HG03439 (cell line): ENCODE results near the gene TMEM39A.

Source experiments
- ATAC-seq: cut with Tn5 transposase; IDR thresholded peaks from one replicate; pipeline ENCODE4 v1.9.1; 2021; ENCODE audit warnings: mild to moderate bottlenecking, moderate library complexity; ENCODE audit not compliant: unreplicated experiment

Gene TMEM39A, protein sequence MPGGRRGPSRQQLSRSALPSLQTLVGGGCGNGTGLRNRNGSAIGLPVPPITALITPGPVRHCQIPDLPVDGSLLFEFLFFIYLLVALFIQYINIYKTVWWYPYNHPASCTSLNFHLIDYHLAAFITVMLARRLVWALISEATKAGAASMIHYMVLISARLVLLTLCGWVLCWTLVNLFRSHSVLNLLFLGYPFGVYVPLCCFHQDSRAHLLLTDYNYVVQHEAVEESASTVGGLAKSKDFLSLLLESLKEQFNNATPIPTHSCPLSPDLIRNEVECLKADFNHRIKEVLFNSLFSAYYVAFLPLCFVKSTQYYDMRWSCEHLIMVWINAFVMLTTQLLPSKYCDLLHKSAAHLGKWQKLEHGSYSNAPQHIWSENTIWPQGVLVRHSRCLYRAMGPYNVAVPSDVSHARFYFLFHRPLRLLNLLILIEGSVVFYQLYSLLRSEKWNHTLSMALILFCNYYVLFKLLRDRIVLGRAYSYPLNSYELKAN

DNA sequence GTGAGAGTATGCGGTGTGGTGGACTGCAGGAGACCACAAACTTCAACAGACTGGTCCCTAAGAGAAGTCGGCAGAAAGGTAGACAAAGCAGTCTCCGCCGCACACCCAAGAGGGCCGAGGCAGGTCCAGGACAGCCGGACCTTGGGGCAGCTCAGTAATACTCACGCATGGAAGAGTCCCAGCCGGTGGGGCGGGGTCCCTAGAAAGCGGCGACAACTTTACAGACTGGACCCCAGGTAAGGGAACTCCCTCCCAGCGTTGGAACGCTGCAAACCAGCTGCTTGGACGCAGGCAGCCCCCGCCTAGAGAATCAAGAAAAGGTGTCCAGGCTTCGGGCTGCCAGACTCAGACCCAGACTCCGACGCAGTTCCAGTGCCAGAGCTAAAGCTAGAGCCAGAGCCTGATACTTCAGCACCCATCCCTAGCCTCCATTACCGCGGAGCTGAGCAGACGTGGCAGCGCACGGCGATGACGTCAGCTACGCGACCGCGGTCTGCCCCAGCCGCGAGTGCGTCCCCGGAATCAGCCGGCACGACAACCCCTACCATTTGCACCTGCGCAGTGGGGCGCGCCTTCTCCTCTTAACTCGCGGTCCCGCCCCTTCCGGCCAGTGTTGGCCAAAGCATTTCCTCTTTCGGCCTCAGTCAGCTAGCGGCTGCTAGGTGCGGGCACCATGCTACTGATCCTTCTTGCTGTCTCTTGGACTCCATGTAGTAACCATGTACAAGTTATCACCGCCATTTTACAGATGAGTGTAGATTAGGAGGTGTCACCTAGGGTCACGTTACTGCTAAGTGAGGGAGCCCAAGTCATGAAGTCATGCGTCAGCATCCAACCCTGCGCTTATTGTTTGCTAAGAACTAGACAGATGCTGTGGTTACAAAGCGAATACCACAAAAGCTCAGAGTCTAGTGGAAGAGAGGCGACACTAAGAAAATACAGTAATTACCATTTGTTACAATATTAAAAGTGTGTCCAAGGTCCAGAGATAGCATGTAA lies at the start of gene TMEM39A:
TMEM39A (minus strand) TSS at position 445 of the 999 bp plus-strand sequence. CDS start 1,541 bp downstream, outside the sequence.
- ATAC-seq, result peak; percentile 95

DNA sequence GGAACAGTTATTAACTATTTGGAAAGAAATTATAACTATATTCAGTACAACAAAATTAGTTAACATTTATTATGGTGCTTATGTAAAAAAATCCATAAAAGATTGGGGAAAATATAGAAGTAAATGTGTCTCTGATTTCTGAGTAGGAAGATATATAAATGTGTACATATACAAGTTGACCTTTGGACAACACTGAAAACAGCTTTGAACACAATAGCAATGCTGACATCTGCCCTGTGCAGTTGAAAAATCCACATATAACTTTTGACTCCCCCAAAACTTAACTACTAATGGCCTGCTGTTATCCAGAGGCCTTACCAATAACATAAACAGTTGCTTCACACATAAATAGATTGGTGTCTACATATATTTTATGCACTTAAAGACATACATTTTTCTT lies 47.3 kb upstream of the TMEM39A start:
- no peak for ATAC-seq

DNA sequence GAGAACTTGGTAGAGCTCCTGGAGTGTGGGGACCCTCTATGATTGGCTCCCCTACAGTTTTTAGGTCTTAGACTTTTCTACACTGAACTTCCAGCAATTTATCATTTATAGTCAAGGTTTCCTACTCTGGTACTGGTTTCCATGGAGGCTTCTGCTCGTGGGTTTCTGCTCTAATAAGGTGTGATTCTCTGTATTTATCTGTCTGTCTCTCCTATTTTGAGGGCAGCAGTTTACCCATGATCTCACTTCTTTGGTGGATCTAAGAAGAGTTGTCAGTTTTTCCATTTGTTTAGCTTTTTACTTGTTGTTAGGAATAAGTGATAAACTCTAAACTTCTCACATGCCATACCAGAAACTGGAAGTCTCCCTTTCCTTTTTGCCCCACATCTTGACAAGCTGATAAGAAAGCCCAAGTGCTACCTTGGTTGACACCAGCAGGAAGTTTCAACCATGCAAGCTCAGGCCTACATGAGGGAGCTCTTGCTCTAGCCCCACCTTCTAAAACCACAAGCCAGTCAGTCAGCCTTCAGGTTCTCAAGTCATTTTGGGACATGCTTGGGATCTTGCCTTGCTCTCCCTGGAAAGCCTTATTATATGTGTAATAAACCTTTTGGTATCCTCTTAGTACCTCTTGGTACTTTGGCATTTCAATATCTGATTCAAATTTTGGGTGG lies 44.9 kb upstream of the TMEM39A start:
- no peak for ATAC-seq

DNA sequence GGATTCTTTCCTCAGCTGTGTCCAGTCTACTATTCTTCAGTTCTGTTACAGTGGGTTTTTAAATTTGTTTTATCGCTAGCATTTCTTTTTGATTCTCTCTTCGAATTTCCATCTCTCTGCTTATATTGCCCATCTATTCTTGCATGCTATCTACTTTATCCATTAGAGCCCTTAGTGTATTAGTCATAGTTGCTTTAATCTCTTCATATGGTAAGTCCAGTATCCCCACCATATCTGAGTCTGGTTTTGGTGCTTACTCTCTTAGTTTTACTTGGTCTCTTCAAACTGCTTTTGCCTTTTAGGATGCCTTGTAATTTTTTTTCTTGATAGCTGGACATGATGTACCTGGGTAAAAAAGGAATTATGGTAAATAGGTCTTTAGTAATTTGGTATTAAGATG lies 44.0 kb upstream of the TMEM39A start:
- no peak for ATAC-seq

DNA sequence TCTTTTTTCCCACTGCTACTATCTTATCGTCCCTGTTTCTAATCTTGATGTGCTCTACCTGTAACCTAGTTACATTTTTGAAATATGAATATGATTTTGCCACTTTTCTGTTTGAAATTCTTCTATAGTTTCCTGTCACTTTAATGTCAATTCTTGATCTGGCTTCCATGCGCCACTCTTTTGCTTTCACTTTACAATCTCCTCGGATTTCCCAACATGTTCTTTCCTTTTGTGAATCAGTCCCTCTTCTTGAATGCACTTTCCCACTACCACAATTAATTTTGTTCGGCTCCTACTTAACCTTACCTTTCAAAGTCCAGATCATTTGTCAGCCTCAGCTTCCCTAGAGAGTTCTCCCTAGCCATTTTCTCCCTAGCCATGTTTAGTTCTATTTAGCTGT lies 43.2 kb upstream of the TMEM39A start:
- no peak for ATAC-seq

DNA sequence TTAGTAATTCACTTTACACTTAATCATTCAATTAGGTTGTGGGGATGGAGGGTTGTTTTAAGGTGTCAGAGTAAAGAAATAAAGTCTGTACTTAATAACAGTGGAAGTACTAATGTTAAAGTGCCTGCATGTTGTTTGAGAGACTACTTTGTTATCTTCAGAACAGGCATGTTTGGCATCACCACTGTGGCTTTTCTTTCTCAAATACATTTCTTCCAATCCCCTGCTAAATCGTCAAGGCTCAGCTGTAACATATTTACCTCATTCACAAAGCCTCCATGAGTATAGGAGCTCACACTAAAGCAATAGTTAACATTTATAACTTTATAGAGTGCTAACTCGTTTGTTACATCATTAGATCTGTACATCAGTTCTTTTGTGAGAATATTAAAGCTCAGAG lies 37.5 kb upstream of the TMEM39A start:
- no peak for ATAC-seq

DNA sequence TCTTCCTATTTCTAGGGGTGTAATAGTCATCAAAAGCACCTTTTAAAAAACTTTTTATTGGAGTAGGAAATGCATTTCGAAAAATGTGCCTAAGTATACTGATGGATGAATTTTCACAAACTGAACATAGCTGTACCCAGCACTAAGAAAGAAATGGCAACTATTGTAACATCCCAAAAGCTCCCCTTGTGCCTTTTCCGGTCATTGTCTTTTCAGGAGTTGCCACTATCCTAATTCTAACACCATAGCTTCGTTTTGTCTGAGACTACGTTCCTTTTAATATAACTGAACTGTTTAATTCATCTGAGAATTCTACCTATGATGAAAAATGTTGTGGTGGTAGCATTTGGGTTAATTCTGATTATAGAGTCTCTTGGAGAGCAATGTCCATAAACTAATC lies 36.9 kb upstream of the TMEM39A start:
- no peak for ATAC-seq

DNA sequence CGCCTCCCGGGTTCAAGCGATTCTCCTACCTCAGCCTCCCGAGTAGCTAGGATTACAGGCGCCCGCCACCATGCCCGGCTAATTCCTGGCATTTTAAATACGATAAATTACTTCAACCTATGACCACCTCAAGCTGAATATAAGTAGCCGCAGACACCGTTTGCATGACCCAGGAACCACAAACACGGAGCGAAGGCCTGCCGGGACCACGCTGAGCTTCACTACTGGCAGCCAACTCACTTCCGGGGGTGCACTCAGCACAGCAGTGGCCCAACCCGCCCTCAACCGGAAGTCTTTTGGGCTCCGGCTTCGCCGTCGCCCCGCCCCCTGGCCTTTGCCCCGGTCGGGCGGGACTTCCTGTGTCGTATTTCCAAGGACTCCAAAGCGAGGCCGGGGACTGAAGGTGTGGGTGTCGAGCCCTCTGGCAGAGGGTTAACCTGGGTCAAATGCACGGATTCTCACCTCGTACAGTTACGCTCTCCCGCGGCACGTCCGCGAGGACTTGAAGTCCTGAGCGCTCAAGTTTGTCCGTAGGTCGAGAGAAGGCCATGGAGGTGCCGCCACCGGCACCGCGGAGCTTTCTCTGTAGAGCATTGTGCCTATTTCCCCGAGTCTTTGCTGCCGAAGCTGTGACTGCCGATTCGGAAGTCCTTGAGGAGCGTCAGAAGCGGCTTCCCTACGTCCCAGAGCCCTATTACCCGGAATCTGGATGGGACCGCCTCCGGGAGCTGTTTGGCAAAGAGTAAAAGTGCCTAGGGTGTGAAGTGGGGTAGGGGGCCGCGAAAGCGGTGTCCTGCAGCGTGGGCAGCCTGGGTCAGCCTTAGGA lies 35.0 kb upstream of the TMEM39A start, which contains the start of gene TIMMDC1:
TIMMDC1 (plus strand) TSS at position 362 of the 826 bp plus-strand sequence; CDS start at position 549, 187 bp downstream.
- ATAC-seq, result peak; percentile 99

DNA sequence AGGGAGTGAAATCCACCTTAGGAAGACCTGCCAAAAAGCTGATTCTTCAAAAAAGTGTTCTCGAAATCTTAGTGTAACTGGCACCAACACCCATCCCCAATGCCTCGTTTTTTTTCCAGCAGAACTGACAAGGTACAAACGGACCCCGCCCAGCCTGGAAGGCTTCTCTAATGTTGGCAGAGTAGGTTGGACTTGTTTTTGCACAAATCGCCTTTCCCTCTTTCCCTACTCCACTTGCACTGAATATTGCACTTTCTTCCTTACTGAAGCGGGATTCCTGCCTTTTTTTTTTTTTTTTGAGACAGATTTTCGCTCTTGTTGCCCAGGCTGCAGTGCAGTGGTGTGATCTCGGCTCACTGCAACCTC lies 34.4 kb upstream of the TMEM39A start:
- ATAC-seq, result no peak

DNA sequence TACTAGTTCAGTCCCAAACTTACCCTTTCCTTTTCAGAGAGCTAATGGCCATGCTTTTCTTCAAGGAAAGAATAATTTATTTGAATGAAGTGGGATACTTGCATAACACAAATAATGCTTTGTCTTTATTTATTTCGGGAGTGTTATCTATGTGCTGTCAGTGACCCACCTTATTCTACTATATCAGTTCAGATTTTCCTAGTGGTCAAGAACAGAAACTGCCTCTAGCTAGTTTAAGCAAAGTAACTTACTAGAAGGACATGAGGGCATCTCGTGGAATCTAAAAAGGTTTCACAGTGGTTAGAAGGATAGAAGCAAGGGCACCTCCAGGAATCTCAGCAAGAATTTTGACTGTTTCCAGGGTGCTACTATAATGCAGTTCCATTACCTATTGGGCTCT lies 31.2 kb upstream of the TMEM39A start:
- ATAC-seq, result no peak

DNA sequence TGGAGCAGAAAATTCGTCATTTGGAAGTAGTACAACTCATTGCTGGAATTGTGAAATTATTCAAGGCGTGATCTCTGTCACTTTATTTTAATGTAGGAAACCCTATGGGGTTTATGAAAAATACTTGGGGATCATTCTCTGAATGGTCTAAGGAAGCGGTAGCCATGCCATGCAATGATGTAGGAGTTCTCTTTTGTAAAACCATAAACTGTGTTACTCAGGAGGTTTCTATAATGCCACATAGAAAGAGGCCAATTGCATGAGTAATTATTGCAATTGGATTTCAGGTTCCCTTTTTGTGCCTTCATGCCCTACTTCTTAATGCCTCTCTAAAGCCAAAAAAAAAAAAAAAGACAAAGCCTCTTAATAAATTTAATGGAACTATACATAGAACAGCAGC lies 29.4 kb upstream of the TMEM39A start:
- no peak for ATAC-seq

DNA sequence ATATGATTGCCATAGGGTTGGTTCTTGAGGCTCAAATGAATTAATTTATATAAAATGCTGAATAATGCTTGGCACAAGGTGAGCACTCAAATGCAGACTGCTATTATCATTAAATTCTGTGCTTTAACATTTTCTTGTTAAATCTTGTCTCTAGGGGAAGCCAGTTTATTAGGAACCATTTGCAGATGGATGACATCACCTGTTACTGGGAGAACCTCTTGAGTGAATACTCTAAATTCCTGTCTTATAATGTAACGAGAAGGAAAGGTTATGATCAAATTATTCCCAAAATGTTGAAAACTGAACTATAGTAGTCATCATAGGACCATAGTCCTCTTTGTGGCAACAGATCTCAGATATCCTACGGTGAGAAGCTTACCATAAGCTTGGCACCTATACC lies 28.7 kb upstream of the TMEM39A start:
- ATAC-seq, result no peak

DNA sequence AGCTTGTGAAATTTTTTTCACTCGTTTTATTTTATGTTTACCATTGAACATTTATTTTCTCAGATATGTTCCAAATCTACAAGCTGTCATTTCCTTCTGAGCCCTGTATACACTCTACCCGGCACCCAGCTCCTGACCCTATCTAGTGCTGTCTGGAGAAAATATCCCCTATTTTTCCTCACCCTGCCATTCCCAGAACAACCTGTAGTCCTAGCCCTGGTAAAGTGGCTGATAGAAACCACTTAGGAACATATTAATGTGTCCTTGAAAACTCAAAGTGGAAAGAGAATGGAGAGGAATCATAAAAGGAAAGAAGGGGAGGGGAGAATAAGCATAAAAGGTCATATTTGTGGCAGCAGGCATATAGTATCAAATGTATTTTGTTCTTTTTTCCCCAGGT lies 26.7 kb upstream of the TMEM39A start:
- no peak for ATAC-seq

DNA sequence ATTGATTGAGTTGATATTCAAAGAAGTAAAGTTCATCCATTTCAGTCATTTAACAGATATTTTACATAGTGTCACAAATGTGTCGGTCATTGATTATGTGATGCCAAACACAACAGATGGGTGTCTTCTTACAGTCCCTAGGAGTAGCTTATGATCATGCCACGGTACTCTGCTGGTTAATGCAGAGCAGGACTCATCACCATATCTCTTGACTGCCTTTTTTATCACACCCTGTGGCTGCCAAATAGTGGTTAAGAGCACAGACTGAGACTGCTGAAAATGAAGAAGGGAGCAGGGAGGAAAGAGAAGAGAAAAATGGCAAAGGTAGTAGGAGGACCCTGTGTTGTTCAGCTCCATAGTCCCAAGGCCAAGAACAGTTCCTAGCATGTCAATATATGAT lies 22.1 kb upstream of the TMEM39A start:
- no peak for ATAC-seq

DNA sequence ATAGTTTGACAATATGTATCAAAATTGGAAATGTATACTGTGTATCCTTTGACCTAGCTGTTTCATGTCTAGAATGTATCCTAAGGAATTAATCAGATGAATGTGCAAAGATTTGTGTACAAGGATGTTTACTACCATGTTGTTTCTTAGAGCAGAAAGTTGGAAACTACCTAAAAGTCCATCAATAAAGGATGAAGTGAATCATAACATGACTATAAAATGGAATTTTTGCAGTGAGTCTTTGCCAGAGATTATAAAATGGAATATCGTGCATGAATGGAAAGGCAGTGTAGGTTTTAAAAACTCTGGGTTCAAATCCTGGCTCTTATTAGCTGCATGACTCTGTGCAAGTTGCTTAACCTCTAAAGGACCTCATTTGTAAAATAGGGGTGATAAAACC lies 19.7 kb upstream of the TMEM39A start:
- ATAC-seq, result no peak

DNA sequence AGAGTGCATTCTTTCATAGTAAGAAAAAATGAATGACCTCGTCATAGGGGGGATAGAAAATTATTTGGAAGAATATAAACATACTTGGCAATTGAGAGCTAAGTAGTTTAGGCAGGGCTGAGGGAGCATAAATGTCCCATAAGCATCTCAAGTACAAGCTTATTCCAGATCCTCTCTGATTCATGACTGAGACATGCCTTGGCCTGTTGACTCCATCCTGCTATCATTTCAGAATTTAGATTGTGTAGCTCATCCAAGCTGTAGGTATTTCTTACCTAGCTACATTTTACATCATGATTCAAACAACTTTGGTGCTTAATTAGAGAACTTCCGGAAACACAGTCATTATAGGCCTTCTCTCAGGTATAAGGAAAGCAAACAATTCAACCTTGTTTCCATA lies 17.7 kb upstream of the TMEM39A start:
- ATAC-seq, result no peak

DNA sequence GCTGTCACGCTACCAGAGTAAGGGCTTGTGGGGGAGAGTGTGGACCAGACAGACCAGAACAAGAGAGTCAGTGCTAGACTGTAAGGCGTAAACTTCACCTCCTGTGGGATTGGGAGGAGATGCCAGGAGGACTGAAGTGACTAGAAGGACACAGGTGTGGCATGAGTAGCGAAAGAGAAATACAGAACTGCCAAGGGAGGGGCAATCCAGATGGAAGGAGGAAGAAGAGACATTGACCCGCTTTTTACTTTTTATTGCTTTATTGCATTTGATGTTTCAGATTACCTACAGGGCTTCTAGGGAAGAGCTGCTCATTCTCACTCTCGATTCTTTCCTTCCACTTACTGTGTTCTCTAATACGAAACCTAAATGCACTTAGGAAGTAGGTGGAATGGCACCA lies 7.5 kb upstream of the TMEM39A start:
- ATAC-seq, result no peak

DNA sequence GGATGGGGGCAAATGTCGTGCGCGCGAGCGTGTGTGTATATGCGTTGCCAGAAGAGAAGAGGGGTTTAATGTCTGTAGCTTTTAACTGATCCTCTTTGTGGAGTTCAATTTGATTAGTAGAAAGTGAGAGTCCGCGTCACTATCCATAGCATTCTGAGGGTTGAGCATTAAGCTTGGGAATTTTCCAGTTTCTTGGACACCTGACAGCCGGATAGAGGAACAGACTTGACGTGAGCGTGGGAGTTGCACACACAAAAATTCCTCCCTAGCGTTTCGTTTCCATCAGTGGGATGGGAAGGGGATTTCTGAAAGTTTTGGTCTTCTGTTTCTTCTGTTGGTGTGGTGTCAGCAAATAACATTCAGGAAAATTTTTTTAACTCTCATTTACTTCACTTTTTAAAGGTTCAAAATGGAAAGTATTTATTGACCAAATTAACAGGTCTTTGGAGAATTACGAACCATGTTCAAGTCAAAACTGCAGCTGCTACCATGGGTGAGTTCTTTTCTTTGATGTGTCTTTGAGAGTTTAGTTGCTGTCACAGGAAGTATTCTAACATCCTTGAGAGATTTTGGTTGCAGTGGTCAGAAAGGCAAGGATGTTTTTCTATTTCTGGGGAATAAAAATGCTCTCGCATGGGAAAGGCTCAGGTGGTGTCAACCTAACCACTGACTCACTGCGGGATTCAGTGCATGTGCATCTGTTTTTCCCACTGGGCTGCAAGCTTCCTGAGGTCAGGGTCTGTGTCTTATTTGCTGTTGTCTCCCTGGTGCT lies 6.2 kb upstream of the TMEM39A start:
- peak; percentile 4 for ATAC-seq

DNA sequence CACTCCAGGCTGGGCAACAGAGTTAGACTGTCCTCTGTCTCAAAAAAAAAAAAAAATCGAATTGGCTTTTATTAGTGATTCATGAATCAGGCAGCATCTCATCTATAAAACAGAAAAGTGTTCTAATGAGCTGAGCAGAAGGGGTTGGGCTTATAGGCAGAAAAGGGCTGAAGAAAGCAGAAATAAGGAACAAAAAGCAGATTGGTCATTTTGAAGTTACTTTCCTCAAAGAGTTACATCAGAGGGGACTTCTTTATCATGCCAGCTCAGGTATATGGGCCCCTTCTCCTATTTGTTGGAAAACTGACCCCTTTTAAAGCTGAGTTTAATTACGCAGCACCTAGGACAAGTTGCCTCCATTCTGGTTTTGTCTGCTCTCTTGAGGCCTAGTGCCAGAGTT lies 4.6 kb upstream of the TMEM39A start:
- no peak for ATAC-seq
